NCI-H748 (cell line): Measurements from ENCODE around the gene STXBP6.
A peak's percentile ranks its signal among the peaks of the same experiment; 100 is the strongest.

Source experiments
- DNase-seq: peaks from one replicate; lab custom pipeline; 2025; ENCODE audit not compliant: unreplicated experiment; lab: John Stamatoyannopoulos, UW

The STXBP6 gene

GRCh38 chr14:25052921-25053320, 3.0 kb upstream of the STXBP6 start:
- DNase-seq = no peak

- no peak for DNase-seq
Observed at GRCh38 chr14:25052385-25052784, 2.4 kb upstream of the STXBP6 start.

GRCh38 chr14:25050269-25051150, 563 bp upstream of the STXBP6 start:
- peak; percentile 37 for DNase-seq

- no peak for DNase-seq
Observed at GRCh38 chr14:25049093-25049567, 817 bp downstream of the STXBP6 start.

- DNase-seq = no peak
Observed at GRCh38 chr14:25048170-25049016, 1.6 kb downstream of the STXBP6 start.

GRCh38 chr14:25046301-25046943, 3.5 kb downstream of the STXBP6 start:
- DNase-seq = no peak

GRCh38 chr14:25044106-25044698, 5.7 kb downstream of the STXBP6 start:
- DNase-seq = no peak

- DNase-seq = peak; percentile 44
Observed at GRCh38 chr14:25042362-25043299, 7.3 kb downstream of the STXBP6 start.

- DNase-seq = peak; percentile 94
Observed at GRCh38 chr14:25041898-25042297, 8.0 kb downstream of the STXBP6 start.

GRCh38 chr14:25041484-25041883, 8.5 kb downstream of the STXBP6 start:
- DNase-seq = no peak

GRCh38 chr14:25039933-25040332, 10.0 kb downstream of the STXBP6 start:
- DNase-seq = no peak

GRCh38 chr14:25038044-25038668, 11.8 kb downstream of the STXBP6 start:
- DNase-seq = no peak

- DNase-seq = no peak
Observed at GRCh38 chr14:25037032-25037431, 12.9 kb downstream of the STXBP6 start.

GRCh38 chr14:25034803-25035681, 14.9 kb downstream of the STXBP6 start:
- DNase-seq = peak; percentile 41

GRCh38 chr14:25033358-25033757, 16.6 kb downstream of the STXBP6 start:
- no peak for DNase-seq

- DNase-seq = peak; percentile 24
Observed at GRCh38 chr14:25032092-25032784, 17.7 kb downstream of the STXBP6 start.

GRCh38 chr14:25026476-25027137, 23.3 kb downstream of the STXBP6 start:
- peak; percentile 18 for DNase-seq
